Aorta (tissue), 5 donors: ENCODE results near the gene CPB1. TPM values are rescaled to one million over a fixed set of nuclear protein-coding genes. Genes with fewer than 3 reads are reported as not detected.
A peak's percentile ranks its signal among the peaks of the same experiment; 100 is the strongest.

Experiments
- ATAC-seq: fragments of 200-7000 bp; cut with Tn5 transposase; one replicate; pipeline ENCODE4 v1.9.1; 2022; ENCODE audit warnings: moderate library complexity; ENCODE audit not compliant: low FRiP score
- DNase-seq, 2 donors: peaks; one replicate each; pipeline ENCODE4 v3.0.0-alpha.2; 2020
- H3K27ac ChIP-seq, 2 donors: one replicate each; pipeline ENCODE4 v1.5.1; 2013; ENCODE audit warnings: low read length in 2 of 2, mild to moderate bottlenecking in 2 of 2, moderate library complexity in 2 of 2, control low read depth in 1 of 2, inconsistent platforms in 1 of 2, low read depth in 1 of 2
- H3K27me3 ChIP-seq, 2 donors: one replicate each; pipeline ENCODE4 v1.6.1; 2013; ENCODE audit warnings: control low read depth in 1 of 2, low read length in 1 of 2, mild to moderate bottlenecking in 1 of 2, moderate library complexity in 1 of 2; ENCODE audit not compliant: insufficient read depth in 2 of 2, control insufficient read depth in 1 of 2
- H3K36me3 ChIP-seq, 2 donors: one replicate each; pipeline ENCODE4 v1.6.1; 2013; ENCODE audit warnings: control low read depth in 1 of 2, low read length in 1 of 2, mild to moderate bottlenecking in 1 of 2; ENCODE audit not compliant: insufficient read depth in 2 of 2, control insufficient read depth in 1 of 2
- H3K4me1 ChIP-seq, 2 donors: one replicate each; pipeline ENCODE4 v1.6.1; 2013; ENCODE audit warnings: low read length in 2 of 2, control low read depth in 1 of 2, mild to moderate bottlenecking in 1 of 2, moderate library complexity in 1 of 2; ENCODE audit not compliant: insufficient read depth in 2 of 2, control insufficient read depth in 1 of 2
- H3K4me3 ChIP-seq, 2 donors: one replicate each; pipeline ENCODE4 v1.5.1; 2013; ENCODE audit warnings: low read length in 2 of 2, control low read depth in 1 of 2, mild to moderate bottlenecking in 1 of 2
- H3K9me3 ChIP-seq: one replicate; pipeline ENCODE4 v1.6.1; 2013; ENCODE audit warnings: mild to moderate bottlenecking, low read length; ENCODE audit not compliant: control insufficient read depth
- WGBS, 2 donors: extraction: QIAGEN DNeasy Blood & Tissue Kit; methylation state at CpG; one replicate each; pipeline ENCODE4 v1.1.7; 2013; 5-methylcytosine and 5-hydroxymethylcytosine counted together
- intact Hi-C, 2 donors: fragments of 100-400 bp; cut with DNase I; formaldehyde crosslinking; loops; one replicate each; pipeline versions ENCODE4 v1.14.2 to v1.15.0; 2022
- polyA plus RNA-seq, 2 donors: library from polyadenylated mRNA; stranded (reverse); fragments of 200-250 nt; gene quantifications; one replicate each; pipeline ENCODE4 v1.2.3, GENCODE V29; 2013
- total RNA-seq, 2 donors: library from RNA; stranded (reverse); fragmentation: NEBNext Ultra II Directional; extraction: Animal tissue kit (Norgen Biotek cat#: 25700); gene quantifications; one replicate each; pipeline ENCODE4 v1.2.1, GENCODE V29; 2021
- donor health status: healthy with polysubstance abuse.
- donor health status: Bipolar disorder and iron deficiency.
- donor health status: DM: no; HTN: no; CAD: no.
- donor health status: DM: no; HTN: no; CAD: no.
- donor health status: DM: yes; HTN: yes; CAD: no.

CPB1 gene
- total and polyA plus RNA-seq, 4 donors: 3.9 to 7.3 (median 6.0) TPM

DNA sequence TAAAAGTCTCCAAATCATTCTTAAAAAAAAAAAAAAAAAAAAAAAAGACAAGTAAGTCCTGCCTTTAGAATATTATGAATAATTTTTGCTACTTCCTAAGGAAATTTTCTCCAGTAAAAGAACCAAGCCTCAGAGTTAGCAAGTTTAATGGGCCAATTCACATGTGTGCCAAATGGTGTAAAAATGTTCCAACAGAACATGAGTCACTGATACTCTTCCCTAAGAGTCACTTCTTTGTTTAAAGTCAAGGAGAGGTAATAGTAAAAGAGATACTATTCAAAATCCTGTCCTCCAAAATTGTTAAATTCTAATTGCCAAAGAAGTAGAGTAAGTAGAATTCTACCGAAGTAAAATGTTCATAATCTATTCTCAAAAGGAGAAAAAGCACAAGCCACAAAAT lies 19.7 kb downstream of the CPB1 start:
- Histone ChIP-seq H3K4me3 (no peak overlapping the region), H3K27me3 (no peaks in the 10 kb centered on the region), H3K27ac (no peak overlapping the region), H3K36me3 (no peaks in the 10 kb centered on the region), H3K4me1 (no peaks in the 10 kb centered on the region), H3K9me3 (no peaks in the 10 kb centered on the region)
- ATAC-seq (no peak), DNase-seq (no peak)
- intact Hi-C loops: no loop called here
- 31 to 85% methylated on average over 1 of the region's 1 CpG for WGBS, 2 donors

DNA sequence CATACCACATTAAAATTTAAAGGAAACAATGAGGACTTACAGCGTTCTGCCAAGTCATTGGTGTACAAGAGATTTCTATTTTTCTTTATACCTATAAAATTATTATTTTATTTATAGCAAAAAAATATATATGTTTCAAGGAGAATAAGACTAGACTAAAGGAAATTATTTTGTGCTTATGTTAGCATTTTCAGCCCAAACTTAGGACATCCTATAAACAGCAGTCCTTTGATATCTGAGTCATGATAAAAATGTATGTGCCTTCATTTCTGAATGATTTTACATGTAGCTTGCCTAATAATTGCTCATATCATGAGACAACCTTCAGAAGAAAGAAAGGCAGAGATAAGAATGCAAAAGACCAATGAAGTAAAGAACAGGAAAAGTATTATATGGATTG lies 20.8 kb downstream of the CPB1 start:
- Histone ChIP-seq H3K36me3 (no peaks in the 10 kb centered on the region), H3K27ac (no peak overlapping the region), H3K4me3 (no peak overlapping the region), H3K27me3 (no peaks in the 10 kb centered on the region), H3K4me1 (no peaks in the 10 kb centered on the region), H3K9me3 (no peaks in the 10 kb centered on the region)
- 82 to 86% methylated on average over 1 of the region's 1 CpG for WGBS, 2 donors
- no peak for DNase-seq
- no peak for ATAC-seq
- intact Hi-C loops: no loop called here

DNA sequence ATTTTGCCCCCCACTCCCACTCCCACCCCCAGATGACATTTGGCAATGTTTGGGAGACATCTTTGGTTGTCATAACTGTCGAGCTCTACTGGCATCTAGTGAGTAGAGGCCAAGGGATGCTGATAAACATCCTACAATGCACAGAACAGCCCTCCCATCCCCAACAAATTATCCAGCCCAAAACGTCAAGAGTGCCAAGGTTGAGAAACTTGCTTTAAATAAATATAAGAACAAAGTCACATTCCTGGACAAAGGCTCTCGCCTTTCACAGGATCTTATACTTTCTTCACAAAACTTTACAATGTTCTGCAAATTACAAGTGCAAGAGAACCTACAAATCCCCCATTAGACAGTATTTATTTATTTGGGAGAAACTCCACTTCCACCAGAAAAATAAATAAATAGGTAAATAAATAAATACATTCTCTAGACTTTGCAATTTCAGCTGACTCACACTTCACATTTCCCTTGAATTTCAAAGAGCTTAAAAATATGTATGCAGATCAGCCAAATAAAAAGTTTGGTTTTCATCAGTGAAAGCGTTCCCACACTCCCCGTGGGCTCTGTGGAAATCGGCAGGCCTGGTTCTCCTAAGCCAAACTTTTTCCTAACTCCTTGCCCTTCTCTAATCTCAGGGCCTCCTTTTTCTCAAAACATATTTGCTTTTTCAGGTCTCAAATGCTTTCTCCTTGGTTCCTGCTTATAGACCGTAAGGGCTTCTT lies 24.8 kb downstream of the CPB1 start:
- no peaks in the 10 kb centered on the region for H3K36me3 ChIP-seq
- no peaks in the 10 kb centered on the region for H3K4me1 ChIP-seq
- no peaks in the 10 kb centered on the region for H3K27me3 ChIP-seq
- H3K9me3 ChIP-seq: no peaks in the 10 kb centered on the region
- H3K4me3 ChIP-seq: no peak overlapping the region
- intact Hi-C loops: no loop called here
- ATAC-seq: no peak
- no peak for DNase-seq
- 55 to 56% methylated on average over 7 of the region's 7 CpGs for WGBS, 2 donors
- H3K27ac ChIP-seq: no peak overlapping the region

DNA sequence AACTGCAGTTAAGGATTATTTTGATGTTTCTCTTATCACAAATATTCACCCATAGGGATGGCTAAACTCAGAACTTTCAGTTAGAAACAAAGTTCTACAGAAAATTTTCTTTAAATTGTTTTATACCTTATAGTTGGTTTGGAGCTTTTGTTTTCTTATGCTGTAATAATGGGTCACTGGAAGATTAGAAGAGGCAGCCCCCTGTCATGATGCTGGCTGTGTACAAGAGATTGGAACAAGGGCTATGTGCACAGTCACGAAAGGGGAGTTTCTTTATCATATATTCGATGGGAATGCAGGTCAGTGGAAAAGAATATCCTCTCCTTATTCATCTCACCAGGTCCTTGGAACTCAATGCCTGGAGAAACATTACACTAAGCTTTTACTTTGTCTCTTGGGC lies 25.5 kb downstream of the CPB1 start:
- no peaks in the 10 kb centered on the region for H3K36me3 ChIP-seq
- no peaks in the 10 kb centered on the region for H3K9me3 ChIP-seq
- no peaks in the 10 kb centered on the region for H3K27me3 ChIP-seq
- ATAC-seq: no peak
- 72 to 81% methylated on average over 2 of the region's 2 CpGs for WGBS, 2 donors
- no peak overlapping the region for H3K4me3 ChIP-seq
- H3K27ac ChIP-seq: no peak overlapping the region
- no peaks in the 10 kb centered on the region for H3K4me1 ChIP-seq
- DNase-seq: no peak
- intact Hi-C loops: no loop called here

DNA sequence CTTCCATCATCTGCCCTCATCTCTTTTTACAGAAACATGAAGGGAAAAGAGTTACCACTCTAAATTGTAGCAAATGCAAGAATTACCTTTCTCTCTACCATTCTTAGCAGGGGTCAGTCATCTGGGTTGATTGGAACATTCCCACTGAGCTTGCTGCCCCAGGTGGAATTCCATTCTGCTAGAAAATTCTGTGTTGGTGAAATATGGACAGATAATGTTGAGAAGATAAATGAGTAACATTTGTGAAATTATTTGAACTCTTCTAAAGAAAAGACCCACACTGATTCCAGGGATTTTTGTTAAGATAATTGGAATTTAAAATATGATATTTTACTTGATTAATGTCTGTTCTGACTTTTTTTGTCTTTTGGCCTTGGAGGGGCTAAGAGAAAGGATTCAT lies 26.4 kb downstream of the CPB1 start:
- no peak for DNase-seq
- intact Hi-C loops: no loop called here
- no peak overlapping the region for H3K27ac ChIP-seq

DNA sequence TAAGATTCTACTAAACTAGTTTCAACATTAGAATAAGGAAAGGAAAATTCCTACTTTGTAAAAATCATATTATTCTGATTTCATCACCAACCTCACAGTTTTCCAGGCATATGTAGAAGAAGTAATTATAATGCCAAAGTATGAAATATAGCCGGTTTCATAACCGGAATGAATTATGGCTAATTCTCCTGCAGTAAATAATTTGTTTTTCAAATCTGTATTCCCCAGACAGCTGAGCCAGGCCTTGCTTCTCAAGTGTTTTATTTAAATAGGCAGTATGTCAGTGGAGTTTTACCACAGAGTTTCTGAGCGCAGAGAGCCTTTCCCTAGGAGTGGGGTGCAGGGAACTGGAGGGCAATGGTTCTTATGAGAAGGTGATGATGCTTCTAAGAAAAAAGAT lies 28.8 kb downstream of the CPB1 start:
- Histone ChIP-seq H3K9me3 (no peaks in the 10 kb centered on the region), H3K4me3 (no peak overlapping the region), H3K36me3 (no peaks in the 10 kb centered on the region), H3K27me3 (no peaks in the 10 kb centered on the region), H3K27ac (no peak overlapping the region), H3K4me1 (no peaks in the 10 kb centered on the region)
- intact Hi-C loops: no loop called here
- ATAC-seq (peak; percentile 73), DNase-seq (no peak)
- 79 to 92% methylated on average over 3 of the region's 3 CpGs for WGBS, 2 donors

More for the DNA sequence above, 26.4 kb downstream of the CPB1 start:
- H3K4me3 ChIP-seq: no peak overlapping the region
- no peaks in the 10 kb centered on the region for H3K9me3 ChIP-seq
- no peak for ATAC-seq
- H3K27me3 ChIP-seq: no peaks in the 10 kb centered on the region
- no peaks in the 10 kb centered on the region for H3K36me3 ChIP-seq
- no peaks in the 10 kb centered on the region for H3K4me1 ChIP-seq

DNA sequence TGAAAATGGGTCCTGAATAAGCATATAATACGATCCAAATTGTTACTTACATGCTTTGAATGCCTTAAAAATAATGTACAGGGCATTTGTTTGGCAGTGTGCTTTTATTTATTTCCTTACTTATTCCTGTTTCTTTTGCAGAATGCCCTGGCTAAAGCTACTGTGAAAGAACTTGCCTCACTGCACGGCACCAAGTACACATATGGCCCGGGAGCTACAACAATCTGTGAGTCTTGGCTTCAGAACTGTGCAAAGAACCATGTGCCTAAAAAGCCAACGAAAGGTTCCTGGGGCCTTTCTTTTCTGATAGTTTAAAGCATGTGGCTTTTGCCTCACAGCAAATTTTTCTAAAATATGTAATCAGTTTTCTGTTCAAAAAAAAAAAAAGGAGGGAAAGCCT lies 29.7 kb downstream of the CPB1 start:
- Histone ChIP-seq H3K4me1 (no peaks in the 10 kb centered on the region), H3K9me3 (no peaks in the 10 kb centered on the region), H3K4me3 (no peak overlapping the region), H3K27me3 (no peaks in the 10 kb centered on the region), H3K27ac (no peak overlapping the region), H3K36me3 (no peaks in the 10 kb centered on the region)
- intact Hi-C loops: no loop called here
- ATAC-seq: no peak
- 60 to 73% methylated on average over 4 of the region's 4 CpGs for WGBS, 2 donors
- DNase-seq: no peak

DNA sequence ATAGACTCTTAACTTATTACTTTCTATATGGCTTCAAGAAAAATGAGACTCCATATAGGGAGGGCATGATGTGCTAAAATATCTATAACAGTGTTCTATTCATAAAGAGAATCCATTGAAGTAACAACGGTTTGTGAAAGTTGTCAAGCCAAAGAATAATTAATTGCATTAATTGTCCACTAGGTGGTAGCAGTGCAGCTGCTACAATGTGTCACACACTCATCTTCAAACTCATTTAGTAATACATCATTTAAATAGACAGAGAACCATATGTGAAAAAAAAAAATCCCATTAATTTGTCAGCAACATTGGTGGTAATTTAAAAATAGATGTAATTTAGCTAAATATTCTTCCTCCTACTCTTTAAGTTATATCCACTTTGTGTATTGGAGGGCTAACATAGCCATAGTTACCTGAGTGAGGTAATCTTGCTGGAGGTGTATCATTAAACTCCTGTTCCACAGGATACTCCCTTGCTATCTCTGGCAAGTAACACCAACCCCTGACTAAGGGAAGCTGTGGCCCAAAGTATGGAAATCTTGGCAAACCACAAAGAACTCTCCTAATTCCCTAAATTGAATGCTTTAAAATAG lies 33.8 kb downstream of the CPB1 start:
- H3K4me1 ChIP-seq: no peaks in the 10 kb centered on the region
- ATAC-seq (no peak), DNase-seq (no peak)
- no peak overlapping the region for H3K27ac ChIP-seq
- H3K9me3 ChIP-seq: no peaks in the 10 kb centered on the region
- H3K36me3 ChIP-seq: no peaks in the 10 kb centered on the region
- H3K4me3 ChIP-seq: no peak overlapping the region
- intact Hi-C loops: loop anchor here (2.0 to 5.0 kb wide), 3 partner anchors 81 to 411 kb away; no protein-coding TSS in a partner anchor
- WGBS, 2 donors: 2 to 5% methylated on average over 1 of the region's 1 CpG
- H3K27me3 ChIP-seq: no peaks in the 10 kb centered on the region

DNA sequence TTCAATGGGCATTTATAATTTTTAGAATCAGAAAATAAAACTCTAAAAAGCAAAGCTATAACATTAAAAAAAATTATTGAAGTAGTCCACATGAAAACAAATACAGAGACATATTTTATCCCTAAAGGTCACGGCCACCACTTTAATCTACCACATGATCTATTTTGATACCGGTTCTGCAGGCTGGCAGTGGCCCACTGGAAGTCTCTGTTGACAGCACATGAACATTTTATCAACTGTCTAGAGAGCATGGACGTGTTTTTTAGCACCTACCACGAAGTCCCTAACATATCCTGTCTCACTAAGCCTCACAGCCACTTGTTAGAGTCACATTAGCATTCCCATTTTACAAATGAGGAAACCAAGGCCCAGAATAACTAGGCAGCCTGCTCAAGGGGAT lies 35.7 kb downstream of the CPB1 start:
- Histone ChIP-seq H3K27ac (no peak overlapping the region), H3K4me3 (no peak overlapping the region), H3K9me3 (no peaks in the 10 kb centered on the region), H3K36me3 (no peaks in the 10 kb centered on the region), H3K4me1 (no peaks in the 10 kb centered on the region), H3K27me3 (no peaks in the 10 kb centered on the region)
- intact Hi-C loops: loop anchor here in 1 of 2 donors (5.0 kb wide), 1 partner anchor 409 kb away; no protein-coding TSS in a partner anchor
- DNase-seq (no peak), ATAC-seq (no peak)
- WGBS, 2 donors: 39 to 41% methylated on average over 4 of the region's 4 CpGs
